ENCODE measurements around the gene GANC. TPM values are rescaled to one million over a fixed set of nuclear protein-coding genes. Genes with fewer than 3 reads are reported as not detected.
A peak's percentile ranks its signal among the peaks of the same experiment; 100 is the strongest.
"Not testable (repeated sequence)": the region's sequence is repeated elsewhere in the genome, so short reads cannot be mapped to it uniquely, and the experiment has no call there.

The GANC gene
- total RNA-seq, 1 experiment from 2014 or later = 20.1 TPM

DNA sequence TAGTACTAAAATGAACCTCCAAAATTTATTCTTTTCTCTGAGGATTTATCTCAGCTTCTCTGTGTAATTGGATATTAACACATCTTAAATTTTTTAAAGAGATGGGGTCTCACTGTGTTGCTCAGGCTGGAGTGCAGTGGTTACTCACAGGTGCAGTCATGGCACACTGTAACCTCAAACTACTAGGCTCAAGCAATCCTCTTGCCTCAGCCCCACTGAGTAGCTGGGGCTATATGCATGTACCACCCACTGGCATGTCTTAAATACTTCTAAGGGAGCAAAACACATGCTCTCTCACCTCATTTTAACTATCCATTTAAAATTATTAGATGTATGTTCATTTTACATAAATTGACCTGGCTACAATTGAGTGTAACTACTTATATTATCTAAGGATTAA lies 11.6 kb downstream of the GANC start:
- DNase-seq (ENCODE audit: low spot score) = no peak

DNA sequence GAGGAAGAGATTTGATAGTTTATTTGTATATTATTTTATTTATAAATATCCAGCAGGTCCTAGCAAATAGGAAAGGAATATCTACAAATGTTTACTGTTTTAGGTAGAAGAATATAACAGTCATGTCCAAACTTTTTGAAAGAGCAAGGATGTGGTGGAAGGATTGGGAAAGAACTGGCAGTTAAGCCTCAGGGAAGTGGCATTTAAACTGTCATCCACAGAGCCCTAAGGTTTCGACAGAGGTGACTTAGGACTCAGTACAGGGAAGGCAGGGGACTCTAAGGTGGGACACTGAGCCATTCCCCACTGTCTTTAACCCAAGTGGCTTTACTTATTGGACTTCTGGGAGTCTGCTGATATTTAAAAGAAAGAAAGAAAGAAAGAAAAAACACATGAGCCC lies 12.0 kb downstream of the GANC start:
- DNase-seq (ENCODE audit: low spot score) = no peak

DNA sequence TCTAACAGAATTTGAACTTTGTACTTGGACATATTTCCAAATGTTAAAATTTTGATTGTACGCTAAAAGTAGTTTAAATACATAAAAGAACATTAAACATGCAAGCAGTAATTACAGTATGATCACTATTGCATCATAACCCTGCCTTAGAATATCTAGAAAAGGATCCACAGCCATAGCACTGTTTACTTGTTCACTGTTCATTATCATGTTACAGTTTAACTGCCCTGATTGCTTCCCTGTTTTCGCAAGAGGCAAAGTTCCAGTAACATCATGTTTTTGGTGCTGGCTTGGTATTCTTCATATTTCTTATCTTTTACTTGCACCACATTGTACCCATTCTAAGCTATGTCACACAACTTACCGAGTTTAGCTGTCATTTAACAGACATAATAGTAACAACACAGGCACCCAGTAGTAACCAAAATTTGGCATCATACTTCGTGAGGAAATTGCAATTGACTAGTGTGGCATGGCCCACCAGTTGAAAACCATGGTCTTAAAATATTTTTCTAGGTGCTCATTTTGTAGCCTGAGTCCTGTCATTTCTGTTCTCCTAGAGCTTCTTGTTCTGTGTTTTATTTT lies 13.5 kb downstream of the GANC start:
- no peak for DNase-seq (ENCODE audit: low spot score)

DNA sequence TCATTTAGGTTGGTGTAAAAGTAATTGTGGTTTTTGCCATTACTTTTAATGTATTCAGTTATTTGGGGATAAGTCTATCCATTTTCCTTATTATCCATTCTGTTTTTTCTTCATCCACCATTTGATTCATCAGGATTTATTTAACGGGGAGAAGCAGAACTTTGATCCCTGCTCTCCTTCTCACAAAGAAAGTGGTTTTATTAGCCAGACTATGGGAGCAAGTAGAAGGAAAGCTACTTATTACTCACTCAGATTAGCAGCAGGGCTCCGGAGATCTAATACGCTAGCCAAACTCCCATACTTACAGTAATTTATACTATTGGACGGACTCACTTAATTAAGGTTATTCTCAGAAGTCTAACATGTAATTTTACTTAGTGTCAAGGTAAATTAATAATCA lies 14.9 kb downstream of the GANC start:
- DNase-seq (ENCODE audit: low spot score) = no peak

DNA sequence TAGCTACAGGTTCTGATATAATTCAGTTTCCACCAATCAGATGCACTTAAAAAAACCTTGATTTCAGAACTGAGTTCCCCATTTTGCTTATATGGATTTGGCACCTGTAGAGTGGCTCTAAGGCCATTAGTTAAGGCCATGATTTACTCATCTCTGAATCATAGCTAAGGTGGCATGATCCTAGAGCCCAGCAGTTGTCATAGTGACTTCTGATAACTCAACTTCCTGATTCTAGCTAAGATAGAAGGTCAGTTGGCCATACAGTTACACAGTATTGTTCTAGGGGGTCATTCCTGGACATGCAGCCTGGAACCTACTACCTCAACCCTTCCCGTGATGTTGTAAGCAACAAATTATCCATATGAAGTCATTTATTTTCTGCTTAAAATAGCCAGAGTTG lies 16.2 kb downstream of the GANC start:
- peak; percentile 22 for DNase-seq (ENCODE audit: low spot score)

DNA sequence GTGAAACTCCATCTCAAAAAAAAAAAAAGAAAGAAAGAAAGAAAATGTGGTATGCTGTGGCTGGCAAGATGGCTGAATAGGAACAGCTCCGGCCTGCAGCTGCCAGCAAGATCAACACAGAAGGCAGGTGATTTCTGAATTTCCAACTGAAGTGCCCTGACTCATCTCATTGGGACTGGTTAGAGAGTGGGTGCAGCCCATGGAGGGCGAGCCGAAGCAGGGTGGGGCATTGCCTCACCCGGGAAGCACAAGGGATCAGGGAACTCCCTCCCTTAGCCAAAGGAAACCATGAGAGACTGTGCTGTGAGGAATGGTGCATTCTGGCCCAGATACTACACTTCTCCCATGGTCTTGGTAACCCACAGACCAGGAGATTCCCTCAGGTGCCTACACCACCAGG lies 28.0 kb downstream of the GANC start:
- DNase-seq (ENCODE audit: low spot score) = not testable (repeated sequence)

DNA sequence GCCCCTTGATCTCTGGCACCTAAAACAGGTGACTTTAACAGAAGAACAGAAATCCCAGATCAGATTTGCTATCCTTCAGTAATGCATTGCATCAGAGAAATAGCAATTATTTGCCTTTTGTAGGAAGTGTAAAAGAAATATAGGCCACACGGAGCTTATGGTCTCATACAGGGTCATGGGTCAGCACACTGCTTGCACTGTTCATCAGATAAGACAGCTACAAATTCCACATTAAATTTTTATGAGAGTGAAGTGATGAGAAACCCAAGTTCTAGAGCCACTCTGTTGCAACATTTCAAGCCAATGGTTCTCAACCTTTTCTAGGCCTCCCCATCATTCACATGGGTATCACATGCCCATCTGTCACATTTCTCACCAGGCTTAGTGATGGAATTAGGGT lies 33.7 kb downstream of the GANC start:
- no peak for DNase-seq (ENCODE audit: low spot score)

DNA sequence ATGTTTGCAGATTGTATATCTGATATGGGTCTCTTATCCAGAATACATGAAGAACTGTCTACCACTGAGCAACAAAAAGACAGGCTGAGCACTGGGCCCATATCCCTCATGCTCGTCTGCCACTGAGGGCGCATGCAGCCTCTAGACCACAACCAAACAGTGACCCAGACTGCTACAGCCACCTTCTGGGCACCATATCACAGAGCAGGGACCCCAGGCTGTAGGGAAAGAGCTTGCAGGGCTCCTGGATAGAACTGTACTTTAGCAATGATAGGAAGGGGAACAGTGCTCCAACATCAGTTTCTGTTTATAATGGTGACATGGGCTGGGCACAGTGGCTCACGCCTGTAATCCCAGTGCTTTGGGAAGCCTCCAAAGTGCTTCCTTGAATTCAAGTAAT lies 40.5 kb downstream of the GANC start:
- DNase-seq (ENCODE audit: low spot score) = no peak

DNA sequence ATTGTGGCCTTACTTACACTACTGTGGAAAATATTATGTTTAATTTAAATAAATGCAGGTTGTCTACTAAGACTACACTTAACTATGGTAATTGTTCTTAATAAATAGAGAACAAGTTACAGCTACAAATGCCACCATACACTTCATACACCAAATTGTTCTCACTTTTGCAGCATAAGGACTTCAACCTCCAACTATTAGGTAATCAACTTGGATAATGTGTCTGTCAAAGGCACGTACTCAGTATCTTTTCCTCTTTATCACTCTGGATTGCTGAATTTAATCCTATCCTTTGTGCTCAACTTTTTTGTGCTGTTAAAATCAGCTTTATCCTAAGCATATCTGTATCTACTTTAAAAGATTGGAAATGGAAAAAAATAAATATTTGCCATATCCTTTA lies 41.8 kb downstream of the GANC start:
- DNase-seq (ENCODE audit: low spot score) = no peak

DNA sequence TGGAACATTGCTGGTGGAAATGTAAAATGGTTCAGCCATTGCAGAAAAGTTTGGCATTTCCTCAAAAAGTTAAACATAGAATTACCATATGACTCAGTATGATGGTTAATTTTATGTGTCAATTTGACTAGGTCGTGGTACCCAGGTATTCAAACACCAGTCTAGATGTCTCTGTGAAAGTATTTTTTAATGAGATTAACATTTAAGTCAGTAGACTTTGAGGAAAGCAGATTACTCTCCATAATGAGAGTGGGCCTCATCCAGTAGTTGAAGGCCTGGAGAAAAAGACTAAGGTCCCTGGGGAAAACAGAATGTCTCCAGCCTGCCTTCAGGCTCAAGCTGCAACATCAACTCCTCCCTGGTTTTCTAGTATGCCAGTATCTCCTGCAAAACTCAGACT lies 42.5 kb downstream of the GANC start:
- DNase-seq (ENCODE audit: low spot score) = no peak

DNA sequence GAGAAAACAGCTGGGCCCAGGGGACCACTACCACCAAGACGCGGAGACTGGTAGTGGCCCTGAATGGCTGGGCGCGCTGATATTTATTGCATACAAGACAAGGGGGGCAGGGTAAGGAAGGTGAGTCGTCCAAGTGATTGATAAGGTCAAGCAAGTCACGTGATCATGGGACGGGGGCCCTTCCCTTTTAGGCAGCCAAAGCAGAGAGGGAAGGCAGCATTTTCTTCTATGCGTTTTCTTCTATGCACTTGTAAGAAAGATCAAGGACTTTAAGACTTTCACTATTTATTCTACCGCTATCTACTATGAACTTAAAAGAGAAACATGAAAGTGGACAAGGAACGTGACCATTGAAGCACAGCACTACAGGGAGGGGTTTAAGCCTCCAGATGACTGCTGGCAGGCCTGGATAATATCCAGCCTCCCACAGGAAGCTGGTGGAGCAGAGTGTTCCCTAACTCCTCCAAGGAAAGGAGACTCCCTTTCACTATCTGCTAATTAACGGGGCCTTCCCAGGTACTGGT lies 43.3 kb downstream of the GANC start:
- DNase-seq (ENCODE audit: low spot score) = not testable (repeated sequence)

DNA sequence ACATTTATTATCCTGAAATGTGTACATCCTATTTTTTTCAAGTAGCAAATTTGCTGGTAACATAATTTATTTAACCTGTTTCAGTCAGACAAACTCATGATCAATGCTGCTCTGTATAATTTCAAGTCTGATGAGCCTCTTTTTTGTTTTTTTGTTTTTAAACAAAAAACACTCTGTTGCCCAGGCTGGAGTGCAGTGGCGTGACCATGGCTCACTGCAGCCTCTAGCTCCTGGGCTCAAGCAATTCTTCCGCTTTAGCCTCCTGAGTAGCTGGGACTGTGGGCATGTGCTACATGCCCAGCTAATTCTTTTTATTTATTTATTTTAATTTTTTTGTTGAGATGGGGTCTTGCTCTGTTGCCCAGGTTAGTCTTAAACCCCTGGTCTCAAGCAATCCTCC lies 46.2 kb downstream of the GANC start:
- DNase-seq (ENCODE audit: low spot score) = no peak

DNA sequence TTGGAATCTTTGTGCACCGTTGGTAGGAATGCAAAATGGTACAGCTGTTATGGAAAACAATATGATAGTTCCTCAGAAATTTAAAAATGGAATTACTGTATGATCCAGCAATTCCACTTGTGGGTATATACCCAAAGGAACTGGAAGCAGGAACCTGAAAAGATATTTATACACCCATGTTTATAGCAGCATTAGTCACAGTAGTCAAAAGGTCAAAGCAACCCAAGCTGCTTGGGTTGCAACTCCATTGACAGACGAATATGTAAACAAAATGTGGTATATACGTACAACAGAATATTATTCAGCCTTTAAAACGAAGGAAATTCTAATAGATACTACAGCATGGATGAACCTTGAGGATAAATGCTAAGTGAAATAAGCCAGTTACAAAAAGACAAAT lies 51.3 kb downstream of the GANC start:
- no peak for DNase-seq (ENCODE audit: low spot score)

DNA sequence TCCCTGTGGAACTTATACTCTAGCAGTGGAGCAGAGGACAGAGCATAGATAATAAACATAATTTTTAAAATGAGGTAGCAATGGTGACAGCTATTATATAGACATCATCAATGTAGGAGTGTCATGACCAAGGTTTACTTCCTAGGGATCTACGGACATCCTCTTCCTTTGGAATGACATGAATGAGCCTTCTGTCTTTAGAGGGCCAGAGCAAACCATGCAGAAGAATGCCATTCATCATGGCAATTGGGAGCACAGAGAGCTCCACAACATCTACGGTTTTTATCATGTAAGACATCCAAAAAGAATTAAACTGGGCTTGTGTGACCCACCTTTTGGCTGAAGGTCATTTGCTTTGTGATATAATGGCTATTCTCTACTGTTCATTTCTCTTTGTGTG lies 56.2 kb downstream of the GANC start:
- DNase-seq (ENCODE audit: low spot score) = no peak

DNA sequence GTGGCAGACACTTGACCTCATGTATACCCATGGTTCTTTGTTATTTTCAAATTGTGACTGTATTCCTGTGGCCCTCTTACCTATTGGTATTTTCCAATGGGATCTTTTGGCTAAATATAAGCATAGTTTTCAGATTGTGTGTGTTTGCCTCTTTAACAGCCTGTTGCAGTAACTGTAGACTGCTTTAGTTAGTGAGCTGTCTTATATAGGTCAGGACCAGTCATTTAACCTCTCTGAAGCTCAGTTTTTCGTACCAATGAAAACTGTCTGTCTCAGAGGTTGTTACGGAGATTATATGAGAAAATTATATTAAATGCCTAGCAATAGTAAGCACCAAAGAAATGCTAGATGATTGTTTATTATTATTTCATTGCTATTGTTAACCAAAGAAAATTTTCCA lies 57.0 kb downstream of the GANC start:
- DNase-seq (ENCODE audit: low spot score) = no peak

DNA sequence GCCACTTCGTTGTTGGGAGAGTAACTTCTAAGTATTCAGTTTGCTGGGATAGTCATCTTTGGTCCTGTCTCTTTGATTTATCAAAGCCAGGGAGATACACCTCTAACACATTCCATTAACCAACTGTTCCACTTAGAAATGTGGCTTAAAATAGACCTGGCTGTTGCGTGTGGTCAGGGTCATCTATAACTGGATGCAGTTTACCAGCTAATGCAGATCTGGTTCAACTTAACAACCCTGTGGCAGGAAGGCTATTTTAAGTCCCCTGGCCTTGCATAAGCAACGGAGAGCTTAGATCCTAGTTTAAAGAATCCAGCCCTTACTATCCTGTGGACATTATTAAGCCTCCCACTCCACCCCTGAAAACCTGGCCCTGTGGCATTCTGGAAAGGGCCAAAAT lies 58.2 kb downstream of the GANC start:
- no peak for DNase-seq (ENCODE audit: low spot score)

DNA sequence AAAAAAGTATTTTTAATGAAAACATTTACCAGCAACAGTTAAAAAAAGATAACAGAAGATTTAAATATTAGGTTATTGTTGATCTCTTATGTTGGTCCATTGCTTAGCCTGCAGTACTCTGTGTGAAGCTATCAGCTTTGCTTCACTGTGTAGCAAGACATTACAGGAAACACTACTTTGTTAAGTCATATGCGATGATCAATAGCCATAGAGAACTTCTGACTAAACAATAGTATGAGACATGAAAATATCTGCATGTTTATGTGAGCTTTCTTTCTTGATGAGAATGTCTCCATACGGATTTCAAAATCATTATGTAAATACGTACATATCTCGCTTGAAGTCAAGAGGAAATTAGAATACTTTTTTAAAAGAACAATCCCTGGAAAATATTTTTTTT lies 59.3 kb downstream of the GANC start:
- no peak for DNase-seq (ENCODE audit: low spot score)

DNA sequence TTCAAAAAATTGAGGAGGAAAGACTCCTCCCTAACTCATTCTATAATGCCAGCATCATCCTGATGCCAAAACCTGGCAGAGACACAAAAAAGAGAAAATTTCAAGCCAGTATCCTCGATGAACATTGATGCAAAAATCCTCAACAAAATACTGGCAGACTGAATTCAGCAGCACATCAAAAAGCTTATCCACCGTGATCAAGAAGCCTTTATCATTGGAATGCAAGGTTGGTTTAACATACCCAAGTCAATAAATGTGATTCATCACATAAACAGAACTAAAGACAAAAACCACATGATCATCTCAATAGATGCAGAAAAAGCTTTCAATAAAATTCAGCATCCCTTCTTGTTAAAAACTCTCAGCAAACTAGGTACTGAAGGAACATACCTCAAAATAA lies 62.1 kb downstream of the GANC start:
- no peak for DNase-seq (ENCODE audit: low spot score)

DNA sequence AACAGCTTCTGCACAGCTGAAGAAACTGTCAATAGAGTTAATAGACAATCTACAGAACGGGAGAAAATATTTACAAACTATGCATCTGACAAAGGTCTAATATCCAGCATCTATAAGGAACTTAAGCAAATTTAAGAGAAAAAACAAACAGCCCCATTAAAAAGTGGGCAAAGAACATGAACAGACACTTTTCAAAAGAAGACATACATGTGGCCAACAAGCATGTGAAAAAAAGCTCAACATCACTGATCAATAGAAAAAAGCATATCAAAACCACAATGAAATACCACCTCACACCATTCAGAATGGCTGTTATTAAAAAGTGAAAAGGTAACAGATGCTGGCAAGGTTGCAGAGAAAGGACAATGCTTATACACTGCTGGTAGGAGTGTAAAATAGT lies 63.6 kb downstream of the GANC start:
- not testable (repeated sequence) for DNase-seq (ENCODE audit: low spot score)

DNA sequence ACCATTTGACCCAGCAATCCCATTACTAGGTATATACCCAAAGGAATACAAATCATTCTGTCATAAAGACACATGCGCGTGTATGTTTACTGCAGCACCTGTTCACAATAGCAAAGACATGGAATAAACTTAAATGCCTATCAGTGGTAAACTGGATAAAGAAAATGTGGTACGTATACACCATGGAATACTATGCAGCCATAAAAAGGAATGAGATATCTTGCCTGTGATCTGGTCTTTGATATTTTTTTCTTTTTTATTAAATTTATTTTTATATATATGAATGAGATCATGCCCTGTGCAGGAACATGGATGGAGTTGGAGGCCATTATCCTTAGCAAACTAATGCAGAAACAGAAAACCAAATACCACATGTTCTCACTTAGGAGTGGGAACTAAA lies 64.1 kb downstream of the GANC start:
- DNase-seq (ENCODE audit: low spot score) = not testable (repeated sequence)

DNA sequence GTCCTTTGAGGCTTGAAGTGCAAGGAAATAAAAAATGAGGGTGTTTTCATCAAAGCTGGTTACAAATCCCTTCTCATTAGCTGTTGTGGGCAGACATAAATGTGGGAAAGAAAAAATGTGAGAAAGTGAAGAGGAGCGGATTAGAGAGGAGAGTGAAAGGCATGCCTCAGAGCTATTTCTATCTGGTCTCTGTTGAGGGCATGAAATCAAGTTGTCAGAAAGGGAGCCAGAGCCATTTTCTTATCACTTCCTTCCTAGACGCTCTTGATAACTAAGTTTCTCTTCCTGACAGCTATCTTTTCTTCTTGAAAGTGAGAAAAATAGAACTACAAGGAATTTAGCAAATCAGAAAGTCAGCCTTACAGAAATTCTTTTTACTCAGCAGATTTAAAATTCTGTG lies 65.5 kb downstream of the GANC start:
- no peak for DNase-seq (ENCODE audit: low spot score)

DNA sequence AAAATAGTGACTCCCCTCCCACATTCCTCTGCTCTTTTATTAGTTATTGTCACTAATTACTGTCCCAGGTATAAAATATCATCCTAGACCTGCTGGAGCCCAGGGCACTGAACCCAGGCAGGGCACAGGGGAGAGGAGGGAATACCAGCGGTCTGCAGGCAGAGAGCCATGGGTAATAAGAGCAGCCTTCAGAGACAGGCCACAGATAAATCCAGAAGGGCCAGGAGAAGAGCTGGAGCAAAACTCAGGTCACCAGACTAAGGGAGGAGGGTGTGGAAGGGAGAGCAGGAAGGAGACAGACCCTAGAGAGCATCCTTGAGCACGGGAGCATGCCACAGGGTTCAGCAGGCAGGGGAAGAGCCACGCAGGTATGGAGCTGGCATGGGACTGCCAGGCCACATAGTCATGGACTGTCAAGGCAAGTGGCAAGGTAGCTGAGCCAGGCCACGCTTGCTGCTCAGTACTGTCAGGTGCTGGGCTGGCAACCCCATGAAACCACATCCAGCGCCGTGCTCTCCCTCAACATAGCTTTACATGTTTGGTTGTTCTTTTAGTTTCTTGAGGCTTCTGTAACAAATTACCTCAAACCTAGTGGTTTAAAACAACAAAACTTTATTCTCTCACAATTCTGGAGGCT lies 70.7 kb downstream of the GANC start:
- DNase-seq (ENCODE audit: low spot score) = no peak

DNA sequence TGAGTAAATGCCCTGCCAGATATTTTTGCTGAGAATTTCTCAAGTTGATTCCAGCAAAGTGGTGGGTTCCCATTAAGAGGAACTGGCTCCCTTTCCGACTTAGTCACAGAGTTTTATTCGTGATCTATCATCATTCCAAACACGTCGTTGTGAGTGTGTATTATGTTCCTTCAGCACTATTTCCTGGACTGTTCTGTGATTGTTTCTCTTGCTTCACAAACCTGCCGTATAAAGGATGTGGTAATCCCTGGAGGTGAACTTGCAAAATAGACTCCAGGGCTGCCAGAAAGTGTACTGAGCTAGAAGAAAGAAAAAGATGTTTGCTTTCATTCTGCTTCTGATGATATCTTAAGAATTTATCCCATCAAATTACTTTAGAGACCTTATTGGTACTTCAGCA lies 71.8 kb downstream of the GANC start:
- DNase-seq (ENCODE audit: low spot score) = no peak

DNA sequence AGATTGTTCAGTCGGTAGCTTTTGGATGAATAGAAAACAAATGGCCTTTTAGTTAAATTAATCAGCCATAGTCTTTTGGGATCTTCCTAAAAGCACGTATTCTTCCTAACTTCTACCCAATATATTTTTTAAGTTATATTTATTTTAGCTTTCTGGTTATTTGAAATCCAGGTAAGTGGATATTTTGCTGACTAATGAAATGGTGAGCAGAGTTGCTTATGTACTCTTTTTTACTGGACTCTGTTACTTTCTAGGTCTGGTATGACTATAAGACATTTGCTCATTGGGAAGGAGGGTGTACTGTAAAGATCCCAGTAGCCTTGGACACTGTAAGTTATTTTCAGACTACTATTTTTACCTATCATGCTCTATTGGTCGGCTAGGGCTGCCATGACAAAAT lies 72.5 kb downstream of the GANC start:
- no peak for DNase-seq (ENCODE audit: low spot score)

Measured in A172 (cell line).